ENCODE measurements around the gene HDAC5.

- TF ChIP-seq CTCF (IDR thresholded peaks at IDR 0.05; ENCODE audit: borderline replicate concordance, extremely low read depth, low read length, poor library complexity, severe bottlenecking) (no peak), EZH2 (IDR thresholded peaks at IDR 0.05; ENCODE audit: borderline replicate concordance, low read depth, low read length, severe bottlenecking) (no peak)
These were observed 29.4 kb upstream of the HDAC5 start for GRCh38 chr17:44152875-44153274.

Data from DND-41 (cell line).